ENCODE results near the gene FADS1.

FADS1 gene

GRCh38 chr11:61793083-61793828 lies 23.5 kb downstream of the FADS1 start:
- TF ChIP-seq CTCF (conservative IDR thresholded peaks at IDR 0.05; ENCODE audit: low read depth) = no peak
- H3K27ac ChIP-seq = peak overlapping the region; percentile 89
- ChIA-PET CTCF (interaction anchor here (0.7 to 1.8 kb wide), 3 partner anchors 12 to 315 kb away, joined by 3 to 5 read pairs (median 4); no protein-coding TSS in a partner anchor), POLR2A (ENCODE audit: low non-redundant PET) (interaction anchor here (0.6 kb wide), 1 partner anchor 301 kb away, joined by 3 read pairs; no protein-coding TSS in a partner anchor)
- no peak for DNase-seq (ENCODE audit: low spot score)

GRCh38 chr11:61792310-61793082 lies 24.3 kb downstream of the FADS1 start, which contains the start of the genes FEN1 and TMEM258:
FEN1 (plus strand) TSS chr11:61792911; CDS start chr11:61795362, 2,451 bp downstream.
TMEM258 (minus strand) TSS chr11:61792599; CDS start chr11:61792558, 41 bp downstream.
- DNase-seq (ENCODE audit: low spot score) = peak; percentile 89
- POLR2A ChIA-PET (ENCODE audit: low non-redundant PET) = interaction anchor here (0.6 to 1.1 kb wide), 2 partner anchors 23 to 302 kb away, joined by 3 to 4 read pairs; no protein-coding TSS in a partner anchor
- TF ChIP-seq CTCF (conservative IDR thresholded peaks at IDR 0.05; ENCODE audit: low read depth) = no peak
- H3K27ac ChIP-seq = peak within 1 kb of the TSS; percentile 89
- CTCF ChIA-PET = interaction anchor here (0.6 to 1.8 kb wide), 5 partner anchors 13 to 315 kb away, joined by 3 to 6 read pairs (median 4); no protein-coding TSS in a partner anchor

GRCh38 chr11:61791737-61792309 lies 25.0 kb downstream of the FADS1 start:
- peak; percentile 71 for DNase-seq (ENCODE audit: low spot score)
- H3K27ac ChIP-seq = peak overlapping the region; percentile 89
- POLR2A ChIA-PET (ENCODE audit: low non-redundant PET) = interaction anchor here (1.1 kb wide), 1 partner anchor 24 kb away, joined by 4 read pairs; no protein-coding TSS in a partner anchor

GRCh38 chr11:61787928-61788491 lies 28.8 kb downstream of the FADS1 start:
- 0 out of 2 replicates have a peak overlapping the region, but pooled peaks have one; percentile 36 for H3K27ac ChIP-seq
- TF ChIP-seq CTCF (conservative IDR thresholded peaks at IDR 0.05; ENCODE audit: low read depth) = 0 out of 2 replicates have a peak, but pooled peaks have one; percentile 12
- DNase-seq (ENCODE audit: low spot score) = no peak
- POLR2A ChIA-PET (ENCODE audit: low non-redundant PET) = no interaction called here
- CTCF ChIA-PET = interaction anchor here (0.6 to 1.1 kb wide), 3 partner anchors 34 to 159 kb away, joined by 3 to 4 read pairs (median 3); no protein-coding TSS in a partner anchor

More at GRCh38 chr11:61791737-61792309, 25.0 kb downstream of the FADS1 start:
- CTCF ChIA-PET = interaction anchor here (0.6 to 0.7 kb wide), 2 partner anchors 258 to 290 kb away, joined by 3 to 6 read pairs; no protein-coding TSS in a partner anchor
- TF ChIP-seq CTCF (conservative IDR thresholded peaks at IDR 0.05; ENCODE audit: low read depth) = no peak

GRCh38 chr11:61785837-61786402 lies 30.9 kb downstream of the FADS1 start:
- ChIA-PET CTCF (interaction anchor here (0.7 kb wide), 2 partner anchors 11 to 12 kb away, joined by 3 read pairs; no protein-coding TSS in a partner anchor), POLR2A (ENCODE audit: low non-redundant PET) (no interaction called here)
- no peak for TF ChIP-seq CTCF (conservative IDR thresholded peaks at IDR 0.05; ENCODE audit: low read depth)
- peak overlapping the region; percentile 36; the same call in 1 of the 2 replicates for H3K27ac ChIP-seq
- DNase-seq (ENCODE audit: low spot score) = no peak
